PC-9 (cell line): ENCODE data around the gene SELL.

Experiments used
- CTCF ChIP-seq: fragments of 200-600 bp; sonication (generic); conservative IDR thresholded peaks from 2 replicates; pipeline ENCODE4 v1.6.1; 2017; ENCODE audit warnings: mixed run types, antibody characterized with exemption, mild to moderate bottlenecking, moderate library complexity
- EZH2 ChIP-seq: fragments of 200-600 bp; sonication (generic); IDR thresholded peaks from 2 replicates; pipeline ENCODE4 v1.8.0; 2017; ENCODE audit warnings: antibody characterized with exemption, low read depth

GRCh38 chr1:169683661-169684060, 27.8 kb downstream of the SELL start:
- no peak for TF ChIP-seq CTCF
- no peak for TF ChIP-seq EZH2
